CD8-positive, alpha-beta memory T cell (primary cell): ENCODE data around the gene RRP1B. TPM values are rescaled to one million over a fixed set of nuclear protein-coding genes. Genes with fewer than 3 reads are reported as not detected.
"Not testable (repeated sequence)": the region's sequence is repeated elsewhere in the genome, so short reads cannot be mapped to it uniquely, and the experiment has no call there.

ENCODE experiments used
- CTCF ChIA-PET: fragments of 350-600 bp; sonication (Branson Sonifier 250); formaldehyde crosslinking; loops from one replicate; lab custom pipeline; 2021; ENCODE audit warnings: antibody characterized with exemption; lab: Charles Lee
- POLR2A ChIA-PET: fragments of 350-600 bp; sonication (Branson Sonifier 250); formaldehyde crosslinking; loops from one replicate; lab custom pipeline; 2021; ENCODE audit warnings: antibody characterized with exemption; lab: Charles Lee
- DNase-seq, 5 donors: peaks; one replicate each; pipeline versions ENCODE4 v3.0.0 to v3.0.0-alpha.2; 2020 to 2022; ENCODE audit warnings: mixed read lengths in 1 of 5
- H3K27ac ChIP-seq: one replicate; pipeline ENCODE4 v1.7.0; 2013; ENCODE audit warnings: low read depth, mild to moderate bottlenecking, low read length, moderate library complexity
- H3K27me3 ChIP-seq: 2 replicates; pipeline ENCODE4 v1.7.0; 2013; ENCODE audit warnings: low read length, mild to moderate bottlenecking; ENCODE audit not compliant: insufficient read depth, poor library complexity, severe bottlenecking
- H3K36me3 ChIP-seq: 2 replicates; pipeline ENCODE4 v1.7.0; 2013; ENCODE audit warnings: mild to moderate bottlenecking, low read length, moderate library complexity; ENCODE audit not compliant: insufficient read depth
- H3K4me1 ChIP-seq: 2 replicates; pipeline ENCODE4 v1.7.0; 2013; ENCODE audit warnings: mild to moderate bottlenecking, low read length, moderate library complexity; ENCODE audit not compliant: insufficient read depth
- H3K4me3 ChIP-seq: 2 replicates; pipeline ENCODE4 v1.7.0; 2013; ENCODE audit warnings: mild to moderate bottlenecking, low read length
- H3K9me3 ChIP-seq: 2 replicates; pipeline ENCODE4 v1.7.0; 2013; ENCODE audit warnings: mild to moderate bottlenecking, low read length
- H3K27ac Mint-ChIP-seq, 8 donors: one replicate each; pipeline ENCODE4 v1.8.0; 2020 to 2021; ENCODE audit warnings: mixed read lengths in 8 of 8, mild to moderate bottlenecking in 6 of 8, inconsistent platforms in 3 of 8, moderate library complexity in 3 of 8
- H3K27me3 Mint-ChIP-seq, 2 donors: one replicate each; pipeline ENCODE4 v1.8.0; 2020 to 2021; ENCODE audit warnings: mixed read lengths in 2 of 2, mild to moderate bottlenecking in 1 of 2, moderate library complexity in 1 of 2
- H3K36me3 Mint-ChIP-seq, 3 donors: one replicate each; pipeline ENCODE4 v1.8.0; 2020 to 2021; ENCODE audit warnings: mixed read lengths in 3 of 3, inconsistent platforms in 1 of 3, mild to moderate bottlenecking in 1 of 3
- H3K4me1 Mint-ChIP-seq, 3 donors: one replicate each; pipeline ENCODE4 v1.8.0; 2020 to 2021; ENCODE audit warnings: mixed read lengths in 3 of 3, inconsistent platforms in 1 of 3, mild to moderate bottlenecking in 1 of 3
- H3K4me3 Mint-ChIP-seq, 7 donors: one replicate each; pipeline ENCODE4 v1.8.0; 2020 to 2021; ENCODE audit warnings: mixed read lengths in 7 of 7, mild to moderate bottlenecking in 6 of 7, moderate library complexity in 4 of 7, inconsistent platforms in 2 of 7
- H3K9me3 Mint-ChIP-seq, 5 donors: one replicate each; pipeline ENCODE4 v1.8.0; 2020 to 2022; ENCODE audit warnings: mixed read lengths in 5 of 5, mild to moderate bottlenecking in 3 of 5, moderate library complexity in 2 of 5, inconsistent platforms in 1 of 5
- polyA plus RNA-seq: library from polyadenylated mRNA; unstranded; fragments of 300-500 nt; fragmentation: Illumina TruSeq; gene quantifications from one replicate; pipeline ENCODE4 v1.2.3, GENCODE V29; 2021
- total RNA-seq, 2 experiments: library from RNA; stranded (reverse); gene quantifications; one replicate each; pipeline ENCODE4 v1.2.3, GENCODE V29; 2021

The RRP1B gene
- total RNA-seq = 10 to 100 TPM; 92.6 to 94.3 TPM
- 43.6 TPM for polyA plus RNA-seq

DNA sequence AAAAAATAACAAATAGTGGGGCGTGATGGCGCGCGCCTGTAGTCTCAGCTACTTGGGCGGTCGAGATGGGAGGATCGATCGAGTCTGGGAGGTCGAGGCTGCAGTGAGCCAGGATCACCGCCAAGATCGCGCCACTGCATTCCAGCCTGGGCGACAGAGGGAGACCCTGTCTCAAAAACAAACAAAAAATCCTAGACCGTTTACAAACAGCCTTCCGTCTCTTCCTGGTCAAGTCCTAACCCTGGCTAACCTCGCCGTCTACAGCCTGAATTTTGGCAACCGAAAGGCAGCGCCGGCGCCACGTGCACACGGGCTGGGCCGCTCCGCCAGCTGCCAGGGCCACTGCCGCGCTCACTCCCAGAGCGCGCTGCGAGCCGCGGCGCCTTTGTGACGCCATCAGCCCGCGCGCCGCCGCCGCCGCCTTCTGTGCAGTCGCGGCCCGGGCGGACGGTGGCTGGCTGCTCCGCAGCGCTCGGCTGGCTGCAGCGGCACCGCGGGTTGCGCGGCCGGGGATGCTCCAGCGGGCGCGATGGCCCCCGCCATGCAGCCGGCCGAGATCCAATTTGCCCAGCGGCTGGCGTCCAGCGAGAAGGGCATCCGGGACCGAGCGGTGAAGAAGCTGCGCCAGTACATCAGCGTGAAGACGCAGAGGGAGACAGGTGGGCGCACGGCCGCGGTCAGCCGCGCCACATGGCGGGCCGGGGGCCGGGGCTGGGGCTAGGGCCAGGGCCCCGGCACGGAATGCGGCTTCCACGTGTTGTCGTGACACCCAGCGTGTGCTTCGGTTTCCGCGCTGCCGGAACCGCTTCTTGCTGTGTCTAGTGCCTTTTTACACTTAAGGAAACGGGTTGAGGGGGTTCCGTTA is at the start of gene RRP1B, which contains the start of gene HSF2BP:
TSS of gene RRP1B (plus strand) at position 425 of the 865 bp plus-strand sequence. CDS start at position 530, 105 bp downstream.
TSS of gene HSF2BP (minus strand) at position 353 of the 865 bp plus-strand sequence. CDS start 1,392 bp downstream, outside the sequence.
- peaks cover 32% of the 10 kb centered on the region for H3K4me1 ChIP-seq
- CTCF ChIA-PET = interaction anchor here (0.9 kb wide), 1 partner anchor 13 kb away, joined by 3 read pairs; no protein-coding TSS in a partner anchor
- peak; percentile 66 to 86 (median 80) for DNase-seq
- H3K4me3 ChIP-seq = peak within 1 kb of the TSS; percentile 100
- Mint-ChIP-seq H3K36me3 (peaks cover 0 to 31% (median 3%) of the 10 kb centered on the region in 3 donors), H3K27ac (peak within 1 kb of the TSS; percentile 89 to 99 (median 96)), H3K9me3 (no peaks in the 10 kb centered on the region), H3K27me3 (no peaks in the 10 kb centered on the region), H3K4me3 (peak within 1 kb of the TSS; percentile 89 to 96 (median 94)), H3K4me1 (peaks cover 38 to 44% (median 40%) of the 10 kb centered on the region in 3 donors)
- no peaks in the 10 kb centered on the region for H3K27me3 ChIP-seq
- POLR2A ChIA-PET = interaction anchor here (0.5 to 0.6 kb wide), 2 partner anchors 99 to 229 kb away, joined by 4 read pairs; no protein-coding TSS in a partner anchor
- H3K27ac ChIP-seq = peak within 1 kb of the TSS; percentile 95
- H3K9me3 ChIP-seq = no peaks in the 10 kb centered on the region
- H3K36me3 ChIP-seq = peaks cover 5% of the 10 kb centered on the region

DNA sequence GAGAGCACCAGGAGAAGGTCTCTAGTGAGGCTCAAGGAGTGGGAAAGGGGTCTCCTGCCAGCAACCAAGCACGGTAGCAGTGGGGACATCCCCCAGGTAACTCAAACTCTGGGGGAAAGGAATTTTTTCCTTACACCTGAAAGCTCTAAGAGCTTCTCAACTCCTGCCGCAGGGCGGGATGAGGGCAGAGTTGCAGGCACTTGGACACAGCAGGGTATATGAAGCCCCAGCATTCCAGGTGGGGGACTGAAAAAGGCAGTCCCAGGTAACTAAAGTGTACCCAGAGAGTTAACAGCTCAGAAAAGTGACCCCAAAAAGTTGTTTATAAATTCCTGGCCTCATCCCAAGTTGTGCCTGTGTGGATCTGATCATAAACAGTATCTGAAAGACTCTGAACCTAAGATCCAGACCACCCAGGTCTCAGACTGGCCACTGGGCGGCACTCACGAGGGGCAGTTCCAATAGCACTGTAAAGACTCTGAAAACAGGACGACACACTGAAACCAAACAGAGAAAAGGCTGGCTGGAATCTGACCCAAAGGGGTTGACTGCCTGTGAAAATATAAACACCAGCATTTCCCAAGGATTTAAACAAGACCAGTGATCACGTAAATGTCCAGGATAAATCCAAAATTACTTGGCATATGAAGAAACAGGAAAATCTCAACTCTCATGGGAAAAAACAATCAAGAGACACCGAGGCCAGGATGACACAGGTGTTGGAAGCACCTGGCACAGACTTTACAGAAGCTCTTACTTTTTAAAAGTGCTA is 47.6 kb upstream of the RRP1B start:
- no peaks in the 10 kb centered on the region for H3K27me3 ChIP-seq
- no peak for DNase-seq
- Mint-ChIP-seq H3K4me1 (no peaks in the 10 kb centered on the region), H3K9me3 (no peaks in the 10 kb centered on the region), H3K27me3 (peaks cover 0 to 6% of the 10 kb centered on the region in 2 donors), H3K36me3 (no peaks in the 10 kb centered on the region), H3K27ac (peak overlapping the region in 1 of 8 donors; percentile 48), H3K4me3 (no peak overlapping the region)
- no peaks in the 10 kb centered on the region for H3K9me3 ChIP-seq
- no peak overlapping the region for H3K4me3 ChIP-seq
- no peak overlapping the region for H3K27ac ChIP-seq
- no peaks in the 10 kb centered on the region for H3K4me1 ChIP-seq
- CTCF ChIA-PET = interaction anchor here (1.8 kb wide), 1 partner anchor 10 kb away, joined by 6 read pairs; no protein-coding TSS in a partner anchor
- POLR2A ChIA-PET = no interaction called here
- H3K36me3 ChIP-seq = no peaks in the 10 kb centered on the region

DNA sequence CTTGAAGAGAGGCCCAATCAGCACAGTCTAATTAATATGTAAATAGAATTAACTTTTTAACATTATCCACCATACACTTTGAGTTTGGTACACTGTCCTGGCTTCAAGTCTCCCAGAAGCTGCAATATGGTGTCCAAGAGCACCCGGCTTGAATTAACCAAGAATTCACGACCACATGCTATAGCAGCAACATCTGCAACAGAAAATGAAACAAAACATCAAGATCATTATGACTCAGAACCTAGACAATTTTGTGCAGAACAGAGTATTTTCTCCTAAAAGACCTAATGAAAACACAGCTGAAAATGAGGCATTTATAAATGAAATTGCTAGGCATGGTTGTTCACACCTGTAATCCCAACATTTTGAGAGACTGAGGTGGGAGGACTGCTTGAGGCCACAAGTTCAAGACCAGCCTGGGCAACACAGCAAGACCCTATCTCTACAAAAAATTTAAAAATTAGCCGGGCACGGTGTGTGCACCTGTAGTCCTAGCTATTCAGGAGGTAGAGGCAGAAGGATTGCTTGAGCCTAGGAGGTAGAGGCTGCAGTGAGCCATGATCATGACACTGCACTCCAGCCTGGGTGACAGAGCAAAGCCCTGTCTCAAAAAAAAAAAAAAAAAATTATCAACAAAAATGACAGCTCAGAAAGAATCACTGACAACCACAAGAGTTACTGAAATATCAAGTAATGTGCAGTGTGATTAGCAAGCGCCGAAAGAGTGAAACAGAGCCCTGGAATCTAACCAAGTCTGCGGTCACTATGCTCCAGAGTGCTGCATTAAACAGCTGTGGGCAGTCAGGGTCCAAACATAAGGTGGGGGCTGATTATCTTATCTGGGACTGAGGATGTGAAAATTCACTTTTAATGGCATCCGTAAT is 45.4 kb upstream of the RRP1B start:
- Mint-ChIP-seq H3K4me1 (no peaks in the 10 kb centered on the region), H3K27ac (no peak overlapping the region), H3K27me3 (peaks cover under 1 to 2% of the 10 kb centered on the region in 2 donors), H3K4me3 (no peak overlapping the region), H3K9me3 (no peaks in the 10 kb centered on the region), H3K36me3 (peaks cover 0 to 4% (median 0%) of the 10 kb centered on the region in 3 donors)
- no peak for DNase-seq
- POLR2A ChIA-PET = no interaction called here
- CTCF ChIA-PET = no interaction called here
- H3K27ac ChIP-seq = no peak overlapping the region
- no peaks in the 10 kb centered on the region for H3K36me3 ChIP-seq
- no peaks in the 10 kb centered on the region for H3K4me1 ChIP-seq
- no peak overlapping the region for H3K4me3 ChIP-seq
- H3K27me3 ChIP-seq = no peaks in the 10 kb centered on the region
- no peaks in the 10 kb centered on the region for H3K9me3 ChIP-seq

- no peak for DNase-seq
These were observed 44.5 kb upstream of the RRP1B start for GRCh38 chr21:43614839-43615238.

DNA sequence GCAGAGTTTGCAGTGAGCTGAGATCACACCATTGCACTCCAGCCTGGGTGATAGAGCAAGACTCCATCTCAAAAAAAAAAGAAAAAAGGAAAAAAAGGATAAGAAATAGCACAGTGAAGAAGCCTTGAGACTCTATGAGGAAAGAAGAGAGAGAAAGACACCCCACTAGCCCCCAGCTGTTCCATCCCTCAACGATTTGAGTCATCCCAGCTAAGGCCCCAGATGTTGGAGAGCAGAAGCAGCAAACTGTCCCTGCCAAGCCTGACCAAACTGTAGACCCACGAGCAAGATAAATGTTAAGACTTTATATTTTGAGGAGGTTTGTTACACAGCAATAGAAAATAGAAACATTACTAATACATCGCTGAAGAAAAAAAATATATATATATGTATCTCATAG is 42.5 kb upstream of the RRP1B start:
- H3K36me3 ChIP-seq, H3K9me3 ChIP-seq, POLR2A ChIA-PET, DNase-seq, H3K4me1 Mint-ChIP-seq, CTCF ChIA-PET, H3K27ac Mint-ChIP-seq, H3K27me3 ChIP-seq, H3K4me3 ChIP-seq, H3K4me1 ChIP-seq, H3K27ac ChIP-seq: not testable (repeated sequence)
- peaks cover 5 to 13% of the 10 kb centered on the region in 2 donors for H3K27me3 Mint-ChIP-seq
- peak overlapping the region in 1 of 7 donors; percentile 50 for H3K4me3 Mint-ChIP-seq
- peaks cover 2 to 20% (median 3%) of the 10 kb centered on the region in 3 donors for H3K36me3 Mint-ChIP-seq
- peaks cover 6 to 22% (median 10%) of the 10 kb centered on the region in 5 donors for H3K9me3 Mint-ChIP-seq

More at GRCh38 chr21:43614839-43615238, 44.5 kb upstream of the RRP1B start:
- H3K4me3 ChIP-seq = no peak overlapping the region
- CTCF ChIA-PET = no interaction called here
- no peaks in the 10 kb centered on the region for H3K4me1 ChIP-seq
- H3K27me3 Mint-ChIP-seq = peaks cover 0 to 4% of the 10 kb centered on the region in 2 donors
- no peaks in the 10 kb centered on the region for H3K27me3 ChIP-seq
- POLR2A ChIA-PET = no interaction called here
- no peaks in the 10 kb centered on the region for H3K36me3 ChIP-seq
- H3K9me3 ChIP-seq = no peaks in the 10 kb centered on the region
- no peak overlapping the region for H3K4me3 Mint-ChIP-seq
- peaks cover 0 to 10% (median 3%) of the 10 kb centered on the region in 3 donors for H3K36me3 Mint-ChIP-seq
- no peak overlapping the region for H3K27ac Mint-ChIP-seq
- H3K4me1 Mint-ChIP-seq = no peaks in the 10 kb centered on the region
- H3K27ac ChIP-seq = no peak overlapping the region
- H3K9me3 Mint-ChIP-seq = peaks cover 1 to 7% (median 2%) of the 10 kb centered on the region in 5 donors

- no peak overlapping the region for H3K27ac Mint-ChIP-seq
- H3K9me3 Mint-ChIP-seq = peaks cover 6 to 22% (median 10%) of the 10 kb centered on the region in 5 donors
- Histone ChIP-seq H3K4me3 (no peak overlapping the region), H3K36me3 (no peaks in the 10 kb centered on the region), H3K27ac (no peak overlapping the region), H3K4me1 (no peaks in the 10 kb centered on the region), H3K9me3 (no peaks in the 10 kb centered on the region), H3K27me3 (no peaks in the 10 kb centered on the region)
- H3K4me3 Mint-ChIP-seq = no peak overlapping the region
- no peaks in the 10 kb centered on the region for H3K4me1 Mint-ChIP-seq
- CTCF ChIA-PET = no interaction called here
- peaks cover 2 to 20% (median 3%) of the 10 kb centered on the region in 3 donors for H3K36me3 Mint-ChIP-seq
- no peak for DNase-seq
- peaks cover 5 to 13% of the 10 kb centered on the region in 2 donors for H3K27me3 Mint-ChIP-seq
- POLR2A ChIA-PET = no interaction called here
These were observed 40.4 kb upstream of the RRP1B start for GRCh38 chr21:43618940-43619339.

- Mint-ChIP-seq H3K27ac (no peak overlapping the region), H3K9me3 (peaks cover 6 to 22% (median 10%) of the 10 kb centered on the region in 5 donors), H3K4me3 (no peak overlapping the region), H3K4me1 (no peaks in the 10 kb centered on the region), H3K27me3 (peaks cover 5 to 13% of the 10 kb centered on the region in 2 donors), H3K36me3 (peaks cover 2 to 20% (median 3%) of the 10 kb centered on the region in 3 donors)
- CTCF ChIA-PET = no interaction called here
- Histone ChIP-seq H3K36me3 (no peaks in the 10 kb centered on the region), H3K27ac (no peak overlapping the region), H3K9me3 (no peaks in the 10 kb centered on the region), H3K4me1 (no peaks in the 10 kb centered on the region), H3K27me3 (no peaks in the 10 kb centered on the region), H3K4me3 (no peak overlapping the region)
- POLR2A ChIA-PET = no interaction called here
- no peak for DNase-seq
These were observed 40.0 kb upstream of the RRP1B start for GRCh38 chr21:43619344-43619743.
